HL-60/S4 (cell line): ENCODE data around the gene PLA2G4B.

Experiments
- in situ Hi-C: fragments of 300-500 bp; cut with MboI; formaldehyde crosslinking; loops from 2 replicates; pipeline ENCODE4 v1.14.3; 2022; ENCODE audit warnings: low sequenced_read_pairs

The PLA2G4B gene

GRCh38 chr15:41847206-41847605 lies 8.6 kb downstream of the PLA2G4B start:
- in situ Hi-C loops, result no loop called here

DNA sequence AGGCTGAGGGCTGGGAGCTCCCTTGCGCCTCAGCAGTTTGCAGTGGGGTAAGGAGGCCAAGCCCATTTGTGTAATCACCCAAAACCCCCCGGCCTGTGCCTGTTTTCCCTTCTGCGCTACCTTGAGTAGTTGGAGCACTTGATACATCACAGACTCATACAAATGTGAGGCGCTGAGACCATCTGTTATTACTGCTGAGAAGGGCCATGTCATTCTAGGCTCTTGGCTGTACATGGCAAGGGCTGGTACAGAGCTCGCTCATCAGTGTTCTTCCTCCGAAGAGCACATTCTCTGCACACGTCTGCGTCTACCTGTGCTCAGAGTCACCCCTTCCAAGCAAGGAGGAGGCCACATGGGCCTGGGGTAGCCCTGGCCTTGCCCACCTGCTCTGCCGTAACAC lies 9.3 kb downstream of the PLA2G4B start:
- in situ Hi-C loops, result no loop called here

DNA sequence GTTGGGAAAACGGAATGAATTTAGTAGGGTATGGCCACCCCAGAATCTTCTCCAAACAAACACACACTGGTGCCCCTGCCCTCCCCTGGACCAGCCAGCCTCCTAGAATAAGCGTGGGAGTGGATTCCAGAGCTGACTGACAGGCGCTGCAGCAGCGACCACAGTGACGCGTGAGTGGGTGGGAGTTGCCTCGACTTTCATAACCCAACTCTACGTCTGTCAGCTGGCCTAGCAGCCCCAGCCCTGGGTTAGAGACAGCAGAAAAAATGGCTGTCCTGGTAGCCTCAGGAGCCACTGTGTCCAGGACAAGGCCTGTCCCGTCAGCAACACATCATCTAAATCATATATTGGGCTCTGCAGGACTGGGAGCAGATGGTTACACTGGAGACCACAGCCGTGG lies 10.0 kb downstream of the PLA2G4B start:
- in situ Hi-C loops, result no loop called here

GRCh38 chr15:41849204-41849603 lies 10.6 kb downstream of the PLA2G4B start:
- in situ Hi-C loops, result no loop called here

- in situ Hi-C loops, result no loop called here
These were observed 11.2 kb downstream of the PLA2G4B start for GRCh38 chr15:41849861-41850260.

- in situ Hi-C loops, result no loop called here
These were observed 12.0 kb downstream of the PLA2G4B start for GRCh38 chr15:41850482-41851166.

- in situ Hi-C loops, result no loop called here
These were observed 12.5 kb downstream of the PLA2G4B start for GRCh38 chr15:41851167-41851523.

DNA sequence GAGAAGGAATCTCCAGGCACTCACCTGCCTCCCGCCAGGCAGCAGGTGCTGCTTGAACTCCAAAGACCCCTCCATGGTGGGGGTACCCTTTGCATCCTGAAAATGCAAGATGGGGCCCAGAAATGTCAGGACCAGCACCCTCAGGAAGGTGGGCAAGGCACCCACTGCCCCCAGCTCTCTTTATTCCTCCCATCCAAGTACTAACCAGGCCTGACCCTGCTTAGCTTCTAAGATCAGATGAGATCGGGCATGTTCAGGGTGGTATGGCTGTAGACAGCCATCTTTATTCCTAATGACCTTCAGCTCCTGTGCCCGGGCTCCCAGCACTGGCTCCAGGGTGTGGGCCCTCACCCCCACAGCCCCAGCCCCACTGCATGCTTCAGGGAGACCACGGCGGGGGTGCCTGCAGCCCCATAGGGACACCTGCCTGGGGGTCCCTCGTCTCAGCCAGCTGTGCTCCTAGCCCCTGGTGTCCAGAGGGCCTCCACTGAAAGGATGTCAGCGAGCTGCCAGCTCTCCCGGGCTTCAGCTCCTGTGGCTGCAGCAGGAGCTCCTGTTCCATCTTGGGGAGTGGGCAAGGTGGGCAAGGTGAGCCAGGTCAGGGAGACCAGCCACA lies 13.2 kb downstream of the PLA2G4B start:
- in situ Hi-C loops, result no loop called here

DNA sequence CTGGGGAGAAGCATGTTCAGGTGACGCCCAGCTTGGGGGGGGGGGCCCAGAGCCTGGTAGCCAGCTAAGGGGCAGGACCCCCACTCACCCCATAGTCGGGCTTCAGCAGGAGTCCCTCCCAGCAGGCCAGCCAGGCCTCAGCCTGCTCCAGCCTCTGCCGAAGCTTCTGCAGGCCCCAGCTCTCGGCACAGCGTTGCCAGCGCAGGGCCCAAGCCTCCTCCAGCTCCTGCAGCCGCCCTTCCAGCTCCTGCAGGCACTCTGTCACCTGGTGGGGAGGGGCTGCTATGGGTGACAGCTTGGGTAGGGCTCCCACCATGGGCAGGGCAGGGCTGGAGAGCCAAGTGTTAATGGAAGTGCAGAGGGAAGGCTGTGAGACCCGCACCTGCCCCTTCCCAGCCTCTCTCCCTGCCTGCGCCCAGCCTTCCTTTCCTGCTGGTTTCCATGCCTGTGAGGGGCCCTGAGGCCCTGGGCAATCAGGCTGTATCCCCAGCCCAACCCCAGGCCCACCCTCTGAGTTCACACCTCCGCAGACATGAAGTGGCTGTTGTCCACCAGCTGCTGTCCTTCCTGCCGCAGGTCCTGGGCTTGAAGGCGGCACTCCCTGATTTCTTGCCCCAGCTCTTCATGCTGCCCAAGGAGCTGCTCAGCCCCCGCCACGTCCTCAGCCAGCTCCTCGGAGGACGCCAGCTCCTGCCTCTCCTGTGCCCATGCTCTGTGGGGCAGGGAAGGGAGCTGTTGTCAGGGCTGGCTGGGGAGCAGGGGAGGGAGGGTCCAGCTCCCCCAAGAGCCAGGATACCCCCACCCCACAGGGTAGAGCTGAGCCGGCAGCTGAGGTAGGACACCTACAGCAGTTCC lies 14.3 kb downstream of the PLA2G4B start:
- in situ Hi-C loops, result no loop called here

DNA sequence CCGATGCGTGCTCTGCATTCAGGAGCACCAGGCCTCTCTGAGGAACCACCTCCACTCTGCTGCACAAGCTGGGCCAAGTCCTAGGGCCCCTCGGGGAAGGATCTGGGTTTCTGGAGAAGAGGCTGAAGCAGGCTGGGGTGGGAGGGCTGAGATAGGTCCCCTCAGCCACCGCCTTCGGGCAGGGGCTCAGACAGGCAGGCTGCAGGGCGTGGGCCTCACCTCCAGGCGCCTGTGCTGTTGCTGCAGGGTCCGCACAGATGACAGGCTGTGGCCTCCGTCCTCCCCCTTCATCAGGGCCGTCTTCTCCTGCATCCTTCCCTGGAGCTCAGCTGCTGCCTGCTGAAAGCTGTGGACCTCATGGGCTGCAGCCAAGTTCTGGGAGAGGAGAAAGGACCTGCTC lies 15.2 kb downstream of the PLA2G4B start:
- in situ Hi-C loops, result no loop called here

DNA sequence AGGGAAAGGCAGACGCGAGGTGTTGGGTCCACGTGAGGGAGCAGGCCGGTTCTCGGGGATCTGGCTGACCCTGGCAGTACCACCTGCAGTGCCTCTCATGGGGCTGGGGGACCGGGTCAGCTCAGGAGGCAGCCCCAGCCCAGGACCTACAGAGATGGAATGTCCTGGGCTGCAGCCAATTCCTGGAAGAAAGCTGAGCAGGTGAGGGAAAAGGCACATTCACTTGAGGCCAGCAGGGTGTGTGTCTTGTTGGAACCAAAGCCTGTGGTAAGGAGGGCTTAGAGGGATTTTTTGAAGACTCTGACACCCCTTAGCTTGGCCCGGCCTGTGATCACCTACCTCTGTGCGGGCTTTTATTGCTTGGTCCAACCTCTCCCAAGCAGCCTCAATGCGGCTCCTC lies 15.8 kb downstream of the PLA2G4B start:
- in situ Hi-C loops, result no loop called here

GRCh38 chr15:41855261-41855961 lies 16.8 kb downstream of the PLA2G4B start:
- in situ Hi-C loops, result no loop called here

DNA sequence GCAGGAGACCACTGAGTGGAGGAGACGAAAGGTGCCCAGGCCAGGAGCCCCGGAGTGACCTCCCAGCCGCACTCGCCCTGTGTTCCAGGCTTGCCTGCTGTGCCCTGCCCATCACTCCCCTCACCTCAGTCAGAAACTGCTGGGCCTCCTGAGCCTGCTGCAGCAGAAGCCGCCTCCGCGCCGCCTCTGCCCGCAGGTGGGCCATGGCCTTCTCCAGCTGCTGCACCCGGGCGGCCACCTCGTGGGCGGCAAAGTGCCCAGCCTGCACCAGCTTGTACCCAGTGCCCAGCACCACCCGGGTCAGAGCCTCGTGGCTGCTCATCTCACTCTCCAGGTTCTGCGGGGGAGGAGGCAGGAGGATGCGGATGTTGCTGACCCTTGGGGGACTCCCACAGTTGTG lies 17.6 kb downstream of the PLA2G4B start:
- in situ Hi-C loops, result no loop called here

- in situ Hi-C loops, result no loop called here
These were observed 18.1 kb downstream of the PLA2G4B start for GRCh38 chr15:41856716-41857115.

- in situ Hi-C loops, result no loop called here
These were observed 18.7 kb downstream of the PLA2G4B start for GRCh38 chr15:41857316-41857715.

DNA sequence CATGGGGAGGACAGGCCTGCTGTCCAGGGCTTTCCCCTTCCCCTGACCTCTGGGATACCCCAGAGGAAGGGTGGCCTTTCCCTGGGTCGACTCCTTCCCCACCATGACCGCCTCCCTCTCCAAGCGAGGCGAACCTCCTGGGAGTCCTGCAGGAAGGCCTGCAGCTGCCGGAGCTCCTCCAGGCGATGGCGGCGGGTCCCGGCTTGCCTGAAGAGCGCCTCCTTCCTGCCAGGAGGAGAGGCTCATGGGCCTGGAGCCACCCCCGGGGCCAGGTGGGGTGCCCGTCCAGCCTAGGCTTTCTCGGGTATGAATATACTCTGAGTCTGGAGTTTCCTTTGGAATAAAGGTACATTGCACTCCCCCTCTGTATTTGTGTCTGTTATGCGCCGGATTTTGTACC lies 20.1 kb downstream of the PLA2G4B start:
- in situ Hi-C loops, result no loop called here

GRCh38 chr15:41860049-41860828 lies 21.6 kb downstream of the PLA2G4B start:
- in situ Hi-C loops, result no loop called here

GRCh38 chr15:41861736-41862356 lies 23.2 kb downstream of the PLA2G4B start:
- in situ Hi-C loops, result no loop called here

DNA sequence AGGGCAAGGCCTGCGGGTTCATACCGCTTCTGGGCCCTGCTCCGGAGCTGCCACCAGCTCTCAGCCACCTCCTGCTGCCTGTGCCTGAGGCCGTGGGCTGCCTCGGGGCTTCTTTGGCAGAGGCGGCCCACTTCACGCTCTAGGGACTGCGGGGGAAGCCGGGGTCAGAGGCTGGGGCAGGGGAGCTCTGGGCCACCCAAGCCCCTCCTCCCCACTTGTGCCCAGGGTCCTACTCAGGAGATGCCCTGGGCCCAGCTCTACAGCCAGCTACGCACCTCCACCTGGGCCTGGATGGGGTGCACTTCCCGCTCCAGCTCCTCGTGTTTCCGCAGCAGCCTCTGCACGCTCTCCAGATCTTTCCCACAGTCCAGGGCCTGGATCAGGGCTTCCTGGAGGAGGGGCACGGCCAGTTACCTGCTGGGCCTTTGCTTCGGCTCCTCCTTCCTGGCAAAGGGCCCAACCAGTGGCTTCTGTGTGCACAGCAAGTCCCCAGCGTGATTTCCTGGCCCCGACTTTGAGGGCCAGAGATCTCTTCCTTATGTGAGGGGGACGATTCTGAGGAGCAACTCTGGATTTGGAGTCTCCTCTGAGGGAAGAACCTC lies 24.0 kb downstream of the PLA2G4B start:
- in situ Hi-C loops, result no loop called here
